ENCODE measurements around the gene PPIP5K2.

GRCh38 chr5:103102234-103102633, 17.9 kb upstream of the PPIP5K2 start:
- TF ChIP-seq POLR2A (IDR thresholded peaks at IDR 0.05; ENCODE audit: extremely low read depth, insufficient read length) (no peak), CTCF (IDR thresholded peaks at IDR 0.05; ENCODE audit: low read depth, low read length) (no peak), MAX (IDR thresholded peaks at IDR 0.05; ENCODE audit: low read depth, low read length) (no peak), MYC (IDR thresholded peaks at IDR 0.05; ENCODE audit: low read depth, low read length) (no peak)
